Peyer's patch (tissue), 4 donors: Measurements from ENCODE around the gene RPL19.

Experiments
- POLR2A ChIP-seq, 2 donors: fragments of 450-650 bp; IDR thresholded peaks; one replicate each; pipeline ENCODE4 v1.5.1; 2017; ENCODE audit warnings: antibody characterized with exemption in 2 of 2, mild to moderate bottlenecking in 2 of 2, moderate library complexity in 2 of 2
- TF ChIP-seq, protein P1 (sequence below), 6 experiments: fragments of 450-650 bp in 4 of 6; fragments of 200-600 bp in 2 of 6; sonication (generic) in 1 of 6; IDR thresholded peaks; one replicate each; pipeline ENCODE4 v1.5.1; 2017 to 2019; ENCODE audit warnings: antibody characterized with exemption in 6 of 6, mild to moderate bottlenecking in 3 of 6, moderate library complexity in 1 of 6

DNA sequence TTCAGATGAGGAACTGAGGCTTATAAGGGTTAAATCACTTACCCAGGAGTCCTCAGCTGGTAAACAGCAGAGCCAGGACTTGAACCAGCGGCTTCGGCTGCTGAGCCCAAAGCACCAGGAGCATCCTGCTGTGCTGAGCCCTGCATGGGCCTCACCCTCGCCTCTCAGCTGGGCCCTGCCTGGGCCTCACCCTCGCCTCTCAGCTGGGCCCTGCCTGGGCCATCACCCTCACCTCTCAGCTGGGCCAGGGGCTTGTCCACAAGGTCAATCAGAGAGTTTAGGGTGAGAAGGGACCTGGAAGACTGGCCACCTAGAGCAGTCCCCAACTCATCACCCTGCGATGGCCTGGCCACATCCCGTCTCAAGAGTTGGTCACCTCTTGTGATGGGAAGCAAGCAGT lies 21.5 kb downstream of the RPL19 start:
- TF ChIP-seq, protein P1, sequence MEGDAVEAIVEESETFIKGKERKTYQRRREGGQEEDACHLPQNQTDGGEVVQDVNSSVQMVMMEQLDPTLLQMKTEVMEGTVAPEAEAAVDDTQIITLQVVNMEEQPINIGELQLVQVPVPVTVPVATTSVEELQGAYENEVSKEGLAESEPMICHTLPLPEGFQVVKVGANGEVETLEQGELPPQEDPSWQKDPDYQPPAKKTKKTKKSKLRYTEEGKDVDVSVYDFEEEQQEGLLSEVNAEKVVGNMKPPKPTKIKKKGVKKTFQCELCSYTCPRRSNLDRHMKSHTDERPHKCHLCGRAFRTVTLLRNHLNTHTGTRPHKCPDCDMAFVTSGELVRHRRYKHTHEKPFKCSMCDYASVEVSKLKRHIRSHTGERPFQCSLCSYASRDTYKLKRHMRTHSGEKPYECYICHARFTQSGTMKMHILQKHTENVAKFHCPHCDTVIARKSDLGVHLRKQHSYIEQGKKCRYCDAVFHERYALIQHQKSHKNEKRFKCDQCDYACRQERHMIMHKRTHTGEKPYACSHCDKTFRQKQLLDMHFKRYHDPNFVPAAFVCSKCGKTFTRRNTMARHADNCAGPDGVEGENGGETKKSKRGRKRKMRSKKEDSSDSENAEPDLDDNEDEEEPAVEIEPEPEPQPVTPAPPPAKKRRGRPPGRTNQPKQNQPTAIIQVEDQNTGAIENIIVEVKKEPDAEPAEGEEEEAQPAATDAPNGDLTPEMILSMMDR (IDR thresholded peaks at IDR 0.05), result no peak
- no peak for TF ChIP-seq POLR2A (IDR thresholded peaks at IDR 0.05)
